Measurements from ENCODE around the gene RBBP5. TPM values are rescaled to one million over a fixed set of nuclear protein-coding genes. Genes with fewer than 3 reads are reported as not detected.

The RBBP5 gene
- total RNA-seq, 1 experiment from 2014 or later = 17.3 TPM

- no peak for DNase-seq
Measured at GRCh38 chr1:205064741-205065316, 56.9 kb downstream of the RBBP5 start.

More at GRCh38 chr1:205064741-205065316, 56.9 kb downstream of the RBBP5 start:
- no CpG with 5 or more reads among the region's 9 CpGs for WGBS (ENCODE audit: extremely low coverage, insufficient read length, low lambda C conversion rate)
- Histone ChIP-seq H3K4me2 (ENCODE audit: insufficient read depth, insufficient read length, low read length) (no peak overlapping the region), H3K4ac (ENCODE audit: low read depth, low read length) (no peak overlapping the region), H3K79me2 (ENCODE audit: insufficient read depth, low read length) (no peaks in the 10 kb centered on the region), H3K27me3 (ENCODE audit: insufficient read depth, low read length) (no peaks in the 10 kb centered on the region), H3K9me3 (ENCODE audit: control insufficient read depth, low read depth, low read length) (no peaks in the 10 kb centered on the region), H4K20me1 (ENCODE audit: control insufficient read depth, insufficient read depth, insufficient read length) (no peaks in the 10 kb centered on the region), H3K23ac (ENCODE audit: insufficient read length, low read depth, low read length) (no peak overlapping the region), H3K23me2 (ENCODE audit: insufficient read length, low read depth, low read length, poor library complexity, severe bottlenecking) (peaks cover 3% of the 10 kb centered on the region), H3K27ac (ENCODE audit: insufficient read length, low read depth, low read length) (no peak overlapping the region), H2AFZ (ENCODE audit: low read length) (no peak overlapping the region), H2BK12ac (ENCODE audit: insufficient read length, low read depth, low read length) (no peak overlapping the region), H3K14ac (ENCODE audit: insufficient read depth, low read length) (no peak overlapping the region), H2BK5ac (ENCODE audit: insufficient read length, low read length) (no peak overlapping the region), H2BK20ac (ENCODE audit: low read depth, low read length, poor library complexity, severe bottlenecking) (no peak overlapping the region), H3K56ac (ENCODE audit: insufficient read length, low read depth, low read length) (no peak overlapping the region), H2AK5ac (ENCODE audit: insufficient read length, low read length) (no peak overlapping the region), H3K18ac (ENCODE audit: insufficient read length, low read depth, low read length) (no peak overlapping the region), H3K4me1 (ENCODE audit: insufficient read depth, low read length) (no peaks in the 10 kb centered on the region), H2BK120ac (ENCODE audit: low read depth, low read length, poor library complexity, severe bottlenecking) (no peak overlapping the region), H3T11ph (ENCODE audit: low read length) (no peak overlapping the region), H4K8ac (replicated peaks; ENCODE audit: insufficient read length, low read depth, low read length) (no peak overlapping the region), H2BK15ac (ENCODE audit: low read depth, low read length) (no peak overlapping the region), H4K5ac (ENCODE audit: insufficient read length, low read depth, low read length) (no peak overlapping the region), H3K79me1 (ENCODE audit: insufficient read depth, low read depth, low read length, poor library complexity, severe bottlenecking) (no peaks in the 10 kb centered on the region), H3K9ac (ENCODE audit: extremely low read depth, insufficient read length, low read length) (no peak overlapping the region), H4K91ac (ENCODE audit: insufficient read length, low read depth, low read length) (no peak overlapping the region)
- H3K9me3 Mint-ChIP-seq = no peaks in the 10 kb centered on the region
- no peaks in the 10 kb centered on the region for H3K36me3 Mint-ChIP-seq (ENCODE audit: insufficient read depth in 1 of 3, low read depth in 3 of 3)
- peaks cover 4% of the 10 kb centered on the region in 2 experiments for H3K4me1 Mint-ChIP-seq
- no peak for TF ChIP-seq CTCF (conservative IDR thresholded peaks at IDR 0.05)
- H3K27ac Mint-ChIP-seq = peak overlapping the region in 1 of 3 experiments; percentile 64; a peak in 2 of 7 replicates
- H3K4me3 Mint-ChIP-seq = no peak overlapping the region; a peak in 1 of 5 replicates
- peaks cover 3% of the 10 kb centered on the region; the same call in 1 of the 2 replicates for H3K27me3 Mint-ChIP-seq (ENCODE audit: low read depth)
